ENCODE results near the gene COL25A1. TPM values are rescaled to one million over a fixed set of nuclear protein-coding genes. Genes with fewer than 3 reads are reported as not detected.

Gene COL25A1
- total RNA-seq, 1 donor from 2014 or later, result 0.35 TPM

- no peak for ATAC-seq
- H3K4me1 ChIP-seq, result no peaks in the 10 kb centered on the region
- TF ChIP-seq CTCF (IDR thresholded peaks at IDR 0.05), result no peak
- no peak overlapping the region for H3K27ac ChIP-seq
- intact Hi-C loops (cut with DNase I), result no loop called here
- H3K9me3 ChIP-seq, result no peaks in the 10 kb centered on the region
- H3K36me3 ChIP-seq, result no peaks in the 10 kb centered on the region
- H3K4me3 ChIP-seq, result no peak overlapping the region
- DNase-seq, result no peak
- no peaks in the 10 kb centered on the region for H3K27me3 ChIP-seq (ENCODE audit: low read depth)
These were observed 514.7 kb downstream of the COL25A1 start for GRCh38 chr4:108787724-108788123.

- intact Hi-C loops (cut with DNase I), result no loop called here
- no peaks in the 10 kb centered on the region for H3K9me3 ChIP-seq
- TF ChIP-seq CTCF (IDR thresholded peaks at IDR 0.05), result no peak
- ATAC-seq (no peak), DNase-seq (no peak)
- no peaks in the 10 kb centered on the region for H3K27me3 ChIP-seq (ENCODE audit: low read depth)
- H3K4me3 ChIP-seq, result no peak overlapping the region
- H3K27ac ChIP-seq, result no peak overlapping the region
- H3K4me1 ChIP-seq, result no peaks in the 10 kb centered on the region
- H3K36me3 ChIP-seq, result no peaks in the 10 kb centered on the region
These were observed 515.4 kb downstream of the COL25A1 start for GRCh38 chr4:108787106-108787505.

GRCh38 chr4:108786351-108786750, 516.1 kb downstream of the COL25A1 start:
- Histone ChIP-seq H3K4me1 (no peaks in the 10 kb centered on the region), H3K27ac (no peak overlapping the region), H3K9me3 (no peaks in the 10 kb centered on the region), H3K36me3 (no peaks in the 10 kb centered on the region), H3K4me3 (no peak overlapping the region), H3K27me3 (ENCODE audit: low read depth) (no peaks in the 10 kb centered on the region)
- no peak for ATAC-seq
- no peak for DNase-seq
- intact Hi-C loops (cut with DNase I), result no loop called here
- TF ChIP-seq CTCF (IDR thresholded peaks at IDR 0.05), result no peak

GRCh38 chr4:108783665-108784463, 518.6 kb downstream of the COL25A1 start:
- Histone ChIP-seq H3K9me3 (no peaks in the 10 kb centered on the region), H3K4me3 (no peak overlapping the region), H3K4me1 (no peaks in the 10 kb centered on the region), H3K27me3 (ENCODE audit: low read depth) (no peaks in the 10 kb centered on the region), H3K27ac (no peak overlapping the region), H3K36me3 (no peaks in the 10 kb centered on the region)
- no peak for TF ChIP-seq CTCF (IDR thresholded peaks at IDR 0.05)
- DNase-seq, result no peak
- intact Hi-C loops (cut with DNase I), result no loop called here
- no peak for ATAC-seq

- no peak for TF ChIP-seq CTCF (IDR thresholded peaks at IDR 0.05)
- H3K36me3 ChIP-seq, result no peaks in the 10 kb centered on the region
- H3K27me3 ChIP-seq (ENCODE audit: low read depth), result no peaks in the 10 kb centered on the region
- H3K9me3 ChIP-seq, result no peaks in the 10 kb centered on the region
- ATAC-seq (no peak), DNase-seq (no peak)
- intact Hi-C loops (cut with DNase I), result no loop called here
- H3K4me3 ChIP-seq, result no peak overlapping the region
- H3K4me1 ChIP-seq, result no peaks in the 10 kb centered on the region
- H3K27ac ChIP-seq, result no peak overlapping the region
These were observed 522.5 kb downstream of the COL25A1 start for GRCh38 chr4:108779958-108780357.
